HepG2 (cell line): ENCODE data around the gene SUN5. TPM values are rescaled to one million over a fixed set of nuclear protein-coding genes. Genes with fewer than 3 reads are reported as not detected.

Experiments used
- HMG20B ChIP-seq: conservative IDR thresholded peaks from 2 replicates; pipeline ENCODE4 v1.6.1; 2016; ENCODE audit warnings: missing genetic modification reagents, missing compliant biosample characterization
- HNF1A ChIP-seq, 2 experiments: sonication (generic) in 1 of 2; formaldehyde crosslinking in 1 of 2; IDR thresholded peaks; 2 replicates each; pipeline versions ENCODE4 v1.4.0 to v1.6.1; 2016 to 2020; ENCODE audit warnings: borderline replicate concordance in 1 of 2, low read depth in 1 of 2, mild to moderate bottlenecking in 1 of 2, missing genetic modification reagents in 1 of 2
- IRF2 ChIP-seq: IDR thresholded peaks from 2 replicates; pipeline ENCODE4 v1.6.1; 2018; ENCODE audit warnings: missing genetic modification reagents, missing compliant biosample characterization
- MXD4 ChIP-seq: IDR thresholded peaks from 2 replicates; pipeline ENCODE4 v1.6.1; 2016; ENCODE audit warnings: mild to moderate bottlenecking, missing biosample characterization, missing genetic modification reagents
- ZKSCAN1 ChIP-seq: fragments of 150-350 bp; IDR thresholded peaks from 2 replicates; pipeline ENCODE4 v1.6.1; 2014; ENCODE audit warnings: low read length
- ZNF274 ChIP-seq: sonication (generic); formaldehyde crosslinking; IDR thresholded peaks from 2 replicates; pipeline ENCODE4 v1.5.1; 2020; ENCODE audit warnings: mild to moderate bottlenecking, missing genetic modification reagents
- ZNF414 ChIP-seq: sonication (generic); formaldehyde crosslinking; IDR thresholded peaks from 2 replicates; pipeline ENCODE4 v1.5.0; 2020; ENCODE audit warnings: missing genetic modification reagents
- polyA plus RNA-seq, 8 experiments: library from polyadenylated mRNA; depleted of rRNA in 3 of 8; stranded (reverse) in 7 of 8; unstranded in 1 of 8; fragments of >200 nt; fragmentation: Illumina TruSeq in 4 of 8; extraction: Trizol in 4 of 8; gene quantifications; 2 replicates each; pipeline versions ENCODE4 v1.2.1 to v1.2.3, GENCODE V29; 2011 to 2016; ENCODE audit warnings: low read depth in 4 of 8, missing spikeins in 1 of 8, mixed read lengths in 1 of 8; ENCODE audit not compliant: insufficient read depth in 1 of 8
- total RNA-seq, 5 experiments: library from RNA; depleted of rRNA; stranded (reverse); fragments of >200 nt; fragmentation: Illumina TruSeq; extraction: Trizol; gene quantifications; 2 replicates each; pipeline ENCODE4 v1.2.3, GENCODE V29; 2016; ENCODE audit warnings: low read depth in 1 of 5
- TF ChIP-seq, protein P1 (sequence below): sonication (generic); formaldehyde crosslinking; IDR thresholded peaks from 2 replicates; pipeline ENCODE4 v1.5.0; 2020; ENCODE audit warnings: mild to moderate bottlenecking, missing genetic modification reagents, borderline replicate concordance
- TF ChIP-seq, protein P2 (sequence below): IDR thresholded peaks from 2 replicates; pipeline ENCODE4 v1.6.1; 2016
- TF ChIP-seq, protein P3 (sequence below): sonication (generic); formaldehyde crosslinking; IDR thresholded peaks from 2 replicates; pipeline ENCODE4 v1.5.1; 2020; ENCODE audit warnings: mild to moderate bottlenecking, missing genetic modification reagents, moderate library complexity
- TF ChIP-seq, protein P4 (sequence below): sonication (generic); formaldehyde crosslinking; IDR thresholded peaks from 2 replicates; pipeline ENCODE4 v1.4.0; 2020; ENCODE audit warnings: mild to moderate bottlenecking, missing genetic modification reagents, borderline replicate concordance

Gene SUN5
- total and polyA plus RNA-seq, 2 of the 13 experiments (the other 11 are each of a cell fraction or from before 2014, with no cell fraction given) = not detected

GRCh38 chr20:33005908-33006775 lies 1.9 kb upstream of the SUN5 start (continued):
- TF ChIP-seq, protein P1, sequence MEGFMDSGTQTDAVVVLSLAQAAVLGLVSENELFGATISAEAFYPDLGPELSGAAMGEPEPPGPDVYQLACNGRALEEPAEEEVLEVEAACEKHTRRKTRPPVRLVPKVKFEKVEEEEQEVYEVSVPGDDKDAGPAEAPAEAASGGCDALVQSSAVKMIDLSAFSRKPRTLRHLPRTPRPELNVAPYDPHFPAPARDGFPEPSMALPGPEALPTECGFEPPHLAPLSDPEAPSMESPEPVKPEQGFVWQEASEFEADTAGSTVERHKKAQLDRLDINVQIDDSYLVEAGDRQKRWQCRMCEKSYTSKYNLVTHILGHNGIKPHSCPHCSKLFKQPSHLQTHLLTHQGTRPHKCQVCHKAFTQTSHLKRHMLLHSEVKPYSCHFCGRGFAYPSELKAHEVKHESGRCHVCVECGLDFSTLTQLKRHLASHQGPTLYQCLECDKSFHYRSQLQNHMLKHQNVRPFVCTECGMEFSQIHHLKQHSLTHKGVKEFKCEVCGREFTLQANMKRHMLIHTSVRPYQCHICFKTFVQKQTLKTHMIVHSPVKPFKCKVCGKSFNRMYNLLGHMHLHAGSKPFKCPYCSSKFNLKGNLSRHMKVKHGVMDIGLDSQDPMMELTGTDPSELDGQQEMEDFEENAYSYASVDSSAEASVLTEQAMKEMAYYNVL (CRISPR knock-in tag) = peak; percentile 52; the same call in 1 of the 2 replicates
- TF ChIP-seq ZKSCAN1 (no peak), IRF2 (CRISPR knock-in tag) (peak; percentile 94), HNF1A (IDR thresholded peaks at IDR 0.05; ENCODE audit: low read depth) (peak; percentile 68; the same call in 1 of the 2 replicates), HNF1A (CRISPR knock-in tag; IDR thresholded peaks at IDR 0.05; ENCODE audit: borderline replicate concordance) (peak; percentile 91), ZNF274 (CRISPR knock-in tag) (no peak), HMG20B (CRISPR knock-in tag) (peak; percentile 92), MXD4 (CRISPR knock-in tag) (no peak; the same call in 1 of the 2 replicates), ZNF414 (CRISPR knock-in tag) (peak; percentile 95; the same call in 1 of the 2 replicates)
- TF ChIP-seq, protein P2, sequence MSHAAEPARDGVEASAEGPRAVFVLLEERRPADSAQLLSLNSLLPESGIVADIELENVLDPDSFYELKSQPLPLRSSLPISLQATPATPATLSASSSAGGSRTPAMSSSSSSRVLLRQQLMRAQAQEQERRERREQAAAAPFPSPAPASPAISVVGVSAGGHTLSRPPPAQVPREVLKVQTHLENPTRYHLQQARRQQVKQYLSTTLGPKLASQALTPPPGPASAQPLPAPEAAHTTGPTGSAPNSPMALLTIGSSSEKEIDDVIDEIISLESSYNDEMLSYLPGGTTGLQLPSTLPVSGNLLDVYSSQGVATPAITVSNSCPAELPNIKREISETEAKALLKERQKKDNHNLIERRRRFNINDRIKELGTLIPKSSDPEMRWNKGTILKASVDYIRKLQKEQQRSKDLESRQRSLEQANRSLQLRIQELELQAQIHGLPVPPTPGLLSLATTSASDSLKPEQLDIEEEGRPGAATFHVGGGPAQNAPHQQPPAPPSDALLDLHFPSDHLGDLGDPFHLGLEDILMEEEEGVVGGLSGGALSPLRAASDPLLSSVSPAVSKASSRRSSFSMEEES (CRISPR knock-in tag) = peak; percentile 94
- TF ChIP-seq, protein P3, sequence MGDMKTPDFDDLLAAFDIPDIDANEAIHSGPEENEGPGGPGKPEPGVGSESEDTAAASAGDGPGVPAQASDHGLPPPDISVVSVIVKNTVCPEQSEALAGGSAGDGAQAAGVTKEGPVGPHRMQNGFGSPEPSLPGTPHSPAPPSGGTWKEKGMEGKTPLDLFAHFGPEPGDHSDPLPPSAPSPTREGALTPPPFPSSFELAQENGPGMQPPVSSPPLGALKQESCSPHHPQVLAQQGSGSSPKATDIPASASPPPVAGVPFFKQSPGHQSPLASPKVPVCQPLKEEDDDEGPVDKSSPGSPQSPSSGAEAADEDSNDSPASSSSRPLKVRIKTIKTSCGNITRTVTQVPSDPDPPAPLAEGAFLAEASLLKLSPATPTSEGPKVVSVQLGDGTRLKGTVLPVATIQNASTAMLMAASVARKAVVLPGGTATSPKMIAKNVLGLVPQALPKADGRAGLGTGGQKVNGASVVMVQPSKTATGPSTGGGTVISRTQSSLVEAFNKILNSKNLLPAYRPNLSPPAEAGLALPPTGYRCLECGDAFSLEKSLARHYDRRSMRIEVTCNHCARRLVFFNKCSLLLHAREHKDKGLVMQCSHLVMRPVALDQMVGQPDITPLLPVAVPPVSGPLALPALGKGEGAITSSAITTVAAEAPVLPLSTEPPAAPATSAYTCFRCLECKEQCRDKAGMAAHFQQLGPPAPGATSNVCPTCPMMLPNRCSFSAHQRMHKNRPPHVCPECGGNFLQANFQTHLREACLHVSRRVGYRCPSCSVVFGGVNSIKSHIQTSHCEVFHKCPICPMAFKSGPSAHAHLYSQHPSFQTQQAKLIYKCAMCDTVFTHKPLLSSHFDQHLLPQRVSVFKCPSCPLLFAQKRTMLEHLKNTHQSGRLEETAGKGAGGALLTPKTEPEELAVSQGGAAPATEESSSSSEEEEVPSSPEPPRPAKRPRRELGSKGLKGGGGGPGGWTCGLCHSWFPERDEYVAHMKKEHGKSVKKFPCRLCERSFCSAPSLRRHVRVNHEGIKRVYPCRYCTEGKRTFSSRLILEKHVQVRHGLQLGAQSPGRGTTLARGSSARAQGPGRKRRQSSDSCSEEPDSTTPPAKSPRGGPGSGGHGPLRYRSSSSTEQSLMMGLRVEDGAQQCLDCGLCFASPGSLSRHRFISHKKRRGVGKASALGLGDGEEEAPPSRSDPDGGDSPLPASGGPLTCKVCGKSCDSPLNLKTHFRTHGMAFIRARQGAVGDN (CRISPR knock-in tag) = peak; percentile 94
- TF ChIP-seq, protein P4, sequence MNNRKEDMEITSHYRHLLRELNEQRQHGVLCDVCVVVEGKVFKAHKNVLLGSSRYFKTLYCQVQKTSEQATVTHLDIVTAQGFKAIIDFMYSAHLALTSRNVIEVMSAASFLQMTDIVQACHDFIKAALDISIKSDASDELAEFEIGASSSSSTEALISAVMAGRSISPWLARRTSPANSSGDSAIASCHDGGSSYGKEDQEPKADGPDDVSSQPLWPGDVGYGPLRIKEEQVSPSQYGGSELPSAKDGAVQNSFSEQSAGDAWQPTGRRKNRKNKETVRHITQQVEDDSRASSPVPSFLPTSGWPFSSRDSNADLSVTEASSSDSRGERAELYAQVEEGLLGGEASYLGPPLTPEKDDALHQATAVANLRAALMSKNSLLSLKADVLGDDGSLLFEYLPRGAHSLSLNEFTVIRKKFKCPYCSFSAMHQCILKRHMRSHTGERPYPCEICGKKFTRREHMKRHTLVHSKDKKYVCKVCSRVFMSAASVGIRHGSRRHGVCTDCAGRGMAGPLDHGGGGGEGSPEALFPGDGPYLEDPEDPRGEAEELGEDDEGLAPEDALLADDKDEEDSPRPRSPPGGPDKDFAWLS (CRISPR knock-in tag) = no peak
